Measurements from ENCODE around the gene DAAM2. TPM values are rescaled to one million over a fixed set of nuclear protein-coding genes. Genes with fewer than 3 reads are reported as not detected.

The DAAM2 gene
- total and polyA plus RNA-seq, 9 of the 15 experiments (the other 6 are each of a cell fraction or from before 2014, with no cell fraction given), result 0.01 to 0.07 TPM; not detected in 7

DNA sequence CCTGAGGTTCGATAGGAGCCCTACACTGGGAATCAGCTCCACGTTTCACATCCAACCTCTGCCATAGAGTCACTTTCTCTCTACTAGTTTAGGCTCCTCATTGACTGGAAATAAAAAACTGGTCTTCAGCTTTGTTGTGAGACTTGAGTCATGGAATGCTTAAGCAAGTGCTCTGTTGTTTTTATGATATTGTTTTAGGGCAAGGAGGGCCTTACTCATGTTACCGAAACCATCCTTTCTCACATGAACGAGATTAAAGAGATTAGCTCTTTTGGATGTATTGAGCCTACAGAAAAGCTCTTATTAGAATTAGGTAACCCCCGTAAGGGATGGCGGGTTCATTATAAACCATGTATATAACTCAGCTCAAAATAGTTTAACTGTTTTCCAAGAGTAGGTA lies 149.0 kb downstream of the DAAM2 start:
- in situ Hi-C loops (cut with MboI), result no loop called here
- Histone ChIP-seq H3K36me3 (ENCODE audit: control insufficient read depth, insufficient read depth, low read length) (no peaks in the 10 kb centered on the region), H4K20me1 (replicated peaks; ENCODE audit: control insufficient read depth, insufficient read depth, low read length) (no peaks in the 10 kb centered on the region), H3K79me2 (ENCODE audit: control insufficient read depth, insufficient read depth, low read length) (no peaks in the 10 kb centered on the region), H3K9me1 (ENCODE audit: control insufficient read depth, insufficient read depth, low read length) (no peaks in the 10 kb centered on the region), H3K4me2 (ENCODE audit: insufficient read depth, low read length) (no peak overlapping the region), H3K4me1 (replicated peaks in 1 of 2; ENCODE audit: control insufficient read depth in 2 of 2, insufficient read depth in 2 of 2, low read length in 2 of 2) (peaks cover 0 to 13% of the 10 kb centered on the region in 2 experiments; a peak in 2 of 5 replicates), H3K27ac (ENCODE audit: extremely low read depth, low read depth, low read length) (no peak overlapping the region), H3K9ac (ENCODE audit: insufficient read depth in 1 of 2, low read depth in 2 of 2, low read length in 2 of 2) (no peak overlapping the region), H3K9me3 (replicated peaks; ENCODE audit: control insufficient read depth, insufficient read depth, low read depth, low read length) (no peaks in the 10 kb centered on the region), H2AFZ (ENCODE audit: low read depth, low read length) (peak overlapping the region; percentile 2; the same call in 1 of the 2 replicates), H3K27me3 (ENCODE audit: control insufficient read depth in 2 of 2, insufficient read depth in 2 of 2, low read length in 2 of 2) (peaks cover 0 to 4% of the 10 kb centered on the region in 2 experiments; a peak in 1 of 5 replicates), H3K4me3 (no peak overlapping the region)
- FAIRE-seq, result no peak
- intact Hi-C loops (cut with micrococcal nuclease), result no loop called here
- DNase-seq (ENCODE audit: extremely low read depth in 1 of 4, low spot score in 3 of 4), result no peak
- 10% methylated on average over 6 of the region's 6 CpGs for WGBS (ENCODE audit: insufficient coverage, low coverage, missing lambda C conversion rate)
- TF ChIP-seq POLR2A (conservative IDR thresholded peaks at IDR 0.05) (no peak), GTF2E2 (tag; IDR thresholded peaks at IDR 0.05) (0 out of 2 replicates have a peak, but pooled peaks have one; percentile 28), NR2F6 (CRISPR knock-in tag; IDR thresholded peaks at IDR 0.05) (no peak), ZNF174 (CRISPR knock-in tag; IDR thresholded peaks at IDR 0.05) (no peak)
- ATAC-seq, result no peak
- CTCF ChIA-PET (ENCODE audit: low intra/inter-chr PET ratio), result no interaction called here
- no TSS peak for BruUV-seq (replicated peaks)
- POLR2A ChIA-PET, result interaction anchor here (1.2 to 1.3 kb wide), 2 partner anchors 8 to 19 kb away, joined by 3 to 4 read pairs; no protein-coding TSS in a partner anchor

DNA sequence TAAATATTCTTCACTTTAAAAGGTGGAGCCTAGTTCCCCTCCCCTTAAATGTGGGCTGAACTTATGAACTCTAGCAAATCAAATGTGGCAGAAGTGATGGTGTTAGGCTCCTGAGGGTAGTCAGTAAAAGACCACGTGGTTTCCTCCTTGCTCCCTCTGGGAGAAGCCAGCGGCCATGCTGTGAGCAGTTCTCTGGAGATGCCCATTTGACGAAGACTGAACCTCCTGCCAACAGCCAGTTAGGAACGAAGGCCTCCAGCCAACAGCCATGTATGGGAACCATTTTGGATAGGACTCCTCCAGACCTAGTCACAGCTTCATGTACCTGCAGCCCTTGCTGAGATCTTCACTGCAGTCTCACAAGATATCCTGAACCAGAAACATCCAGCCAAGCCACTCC lies 149.6 kb downstream of the DAAM2 start:
- Histone ChIP-seq H3K9ac (ENCODE audit: insufficient read depth in 1 of 2, low read depth in 2 of 2, low read length in 2 of 2) (no peak overlapping the region), H3K9me3 (replicated peaks; ENCODE audit: control insufficient read depth, insufficient read depth, low read depth, low read length) (no peaks in the 10 kb centered on the region), H3K36me3 (ENCODE audit: control insufficient read depth, insufficient read depth, low read length) (no peaks in the 10 kb centered on the region), H3K4me2 (ENCODE audit: insufficient read depth, low read length) (no peak overlapping the region), H3K79me2 (ENCODE audit: control insufficient read depth, insufficient read depth, low read length) (no peaks in the 10 kb centered on the region), H2AFZ (ENCODE audit: low read depth, low read length) (peak overlapping the region; percentile 43), H3K27ac (ENCODE audit: extremely low read depth, low read depth, low read length) (no peak overlapping the region), H3K4me1 (replicated peaks in 1 of 2; ENCODE audit: control insufficient read depth in 2 of 2, insufficient read depth in 2 of 2, low read length in 2 of 2) (peaks cover 0 to 13% of the 10 kb centered on the region in 2 experiments; a peak in 2 of 5 replicates), H3K27me3 (ENCODE audit: control insufficient read depth in 2 of 2, insufficient read depth in 2 of 2, low read length in 2 of 2) (peaks cover 0 to 4% of the 10 kb centered on the region in 2 experiments; a peak in 1 of 5 replicates), H3K9me1 (ENCODE audit: control insufficient read depth, insufficient read depth, low read length) (no peaks in the 10 kb centered on the region), H4K20me1 (replicated peaks; ENCODE audit: control insufficient read depth, insufficient read depth, low read length) (no peaks in the 10 kb centered on the region), H3K4me3 (no peak overlapping the region)
- peak; percentile 57 for ATAC-seq
- no peak for FAIRE-seq
- DNase-seq (ENCODE audit: extremely low read depth in 1 of 4, low spot score in 3 of 4), result peak in 1 of 4 experiments; percentile 56
- 5% methylated on average over 4 of the region's 4 CpGs for WGBS (ENCODE audit: insufficient coverage, low coverage, missing lambda C conversion rate)
- no TSS peak for BruUV-seq (replicated peaks)
- intact Hi-C loops (cut with micrococcal nuclease) (no loop called here), in situ Hi-C loops (cut with MboI) (no loop called here)
- ChIA-PET CTCF (ENCODE audit: low intra/inter-chr PET ratio) (no interaction called here), POLR2A (no interaction called here)
- TF ChIP-seq LARP7 (IDR thresholded peaks at IDR 0.05), result no peak
- no peak for TF ChIP-seq RBM15 (IDR thresholded peaks at IDR 0.05; ENCODE audit: insufficient read depth, low read length)
- no peak for TF ChIP-seq U2AF2 (optimal IDR thresholded peaks at IDR 0.05; ENCODE audit: low read depth, low read length)
- TF ChIP-seq, protein P1, sequence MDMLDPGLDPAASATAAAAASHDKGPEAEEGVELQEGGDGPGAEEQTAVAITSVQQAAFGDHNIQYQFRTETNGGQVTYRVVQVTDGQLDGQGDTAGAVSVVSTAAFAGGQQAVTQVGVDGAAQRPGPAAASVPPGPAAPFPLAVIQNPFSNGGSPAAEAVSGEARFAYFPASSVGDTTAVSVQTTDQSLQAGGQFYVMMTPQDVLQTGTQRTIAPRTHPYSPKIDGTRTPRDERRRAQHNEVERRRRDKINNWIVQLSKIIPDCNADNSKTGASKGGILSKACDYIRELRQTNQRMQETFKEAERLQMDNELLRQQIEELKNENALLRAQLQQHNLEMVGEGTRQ (CRISPR knock-in tag; IDR thresholded peaks at IDR 0.05), result peak; percentile 40; the same call in 1 of the 2 replicates
- TF ChIP-seq EZH2 (IDR thresholded peaks at IDR 0.05; ENCODE audit: borderline replicate concordance, low read depth, low read length), result no peak
- TF ChIP-seq ZBED1 (IDR thresholded peaks at IDR 0.05), result no peak
- no peak for TF ChIP-seq FOXA1 (IDR thresholded peaks at IDR 0.05; ENCODE audit: borderline replicate concordance)
- TF ChIP-seq SNAPC5 (CRISPR knock-in tag; IDR thresholded peaks at IDR 0.05), result no peak
- TF ChIP-seq, protein P2, sequence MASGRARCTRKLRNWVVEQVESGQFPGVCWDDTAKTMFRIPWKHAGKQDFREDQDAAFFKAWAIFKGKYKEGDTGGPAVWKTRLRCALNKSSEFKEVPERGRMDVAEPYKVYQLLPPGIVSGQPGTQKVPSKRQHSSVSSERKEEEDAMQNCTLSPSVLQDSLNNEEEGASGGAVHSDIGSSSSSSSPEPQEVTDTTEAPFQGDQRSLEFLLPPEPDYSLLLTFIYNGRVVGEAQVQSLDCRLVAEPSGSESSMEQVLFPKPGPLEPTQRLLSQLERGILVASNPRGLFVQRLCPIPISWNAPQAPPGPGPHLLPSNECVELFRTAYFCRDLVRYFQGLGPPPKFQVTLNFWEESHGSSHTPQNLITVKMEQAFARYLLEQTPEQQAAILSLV (tag; IDR thresholded peaks at IDR 0.05), result no peak
